Smooth muscle cell (in vitro differentiated cells): ENCODE results near the gene WDR19. TPM values are rescaled to one million over a fixed set of nuclear protein-coding genes. Genes with fewer than 3 reads are reported as not detected.

Source experiments
- DNase-seq: peaks from one replicate; lab custom pipeline; 2025; ENCODE audit not compliant: unreplicated experiment; lab: John Stamatoyannopoulos, UW
- H2AFZ ChIP-seq: fragments of 200-600 bp; sonication (generic); 2 replicates; pipeline ENCODE4 v1.6.0; 2016; ENCODE audit warnings: antibody characterized with exemption, low read depth, mild to moderate bottlenecking
- H3F3A ChIP-seq: fragments of 200-600 bp; sonication (generic); 2 replicates; pipeline ENCODE4 v1.6.0; 2017; ENCODE audit warnings: antibody characterized with exemption, low read depth
- H3K27ac ChIP-seq: fragments of 200-600 bp; sonication (generic); 2 replicates; pipeline ENCODE4 v1.5.1; 2016; ENCODE audit warnings: low read depth, mild to moderate bottlenecking
- H3K27me3 ChIP-seq: fragments of 200-600 bp; sonication (generic); 2 replicates; pipeline ENCODE4 v1.6.1; 2016; ENCODE audit warnings: low read depth, mild to moderate bottlenecking
- H3K36me3 ChIP-seq: fragments of 200-600 bp; sonication (generic); 2 replicates; pipeline ENCODE4 v1.5.1; 2016; ENCODE audit warnings: low read depth
- H3K4me1 ChIP-seq: fragments of 200-600 bp; sonication (generic); 2 replicates; pipeline ENCODE4 v1.5.1; 2016; ENCODE audit warnings: low read depth
- H3K4me2 ChIP-seq: fragments of 200-600 bp; sonication (generic); 2 replicates; pipeline ENCODE4 v1.6.0; 2016; ENCODE audit warnings: mild to moderate bottlenecking
- H3K4me3 ChIP-seq: fragments of 200-600 bp; sonication (generic); 2 replicates; pipeline ENCODE4 v1.5.1; 2016; ENCODE audit warnings: mild to moderate bottlenecking
- H3K79me2 ChIP-seq: fragments of 200-600 bp; sonication (generic); 2 replicates; pipeline ENCODE4 v1.6.0; 2016; ENCODE audit warnings: low read depth, mild to moderate bottlenecking
- H3K9ac ChIP-seq: fragments of 200-600 bp; sonication (generic); 2 replicates; pipeline ENCODE4 v1.6.0; 2016; ENCODE audit warnings: low read depth
- H3K9me3 ChIP-seq: fragments of 200-600 bp; sonication (generic); replicated peaks from 2 replicates; pipeline ENCODE4 v1.5.1; 2016; ENCODE audit warnings: low read depth
- H4K20me1 ChIP-seq: fragments of 200-600 bp; sonication (generic); 2 replicates; pipeline ENCODE4 v1.6.0; 2016; ENCODE audit warnings: low read depth
- WGBS: methylation state at CpG from one replicate; pipeline ENCODE4 v1.1.7; 2016; ENCODE audit warnings: low lambda C conversion rate; 5-methylcytosine and 5-hydroxymethylcytosine counted together
- polyA plus RNA-seq: library from polyadenylated mRNA; unstranded; fragments of >200 nt; fragmentation: Nextera tagmentation; extraction: Ambion mirVana; gene quantifications from 2 replicates; pipeline ENCODE4 v1.2.1, GENCODE V29; 2016
- total RNA-seq: library from RNA; depleted of rRNA; stranded (reverse); fragments of >200 nt; gene quantifications from 2 replicates; pipeline ENCODE4 v1.2.3, GENCODE V29; 2014
- TF ChIP-seq, protein P1 (sequence below): fragments of 200-600 bp; sonication (generic); IDR thresholded peaks from 2 replicates; pipeline ENCODE4 v1.5.1; 2017; ENCODE audit warnings: borderline replicate concordance, mild to moderate bottlenecking, antibody characterized with exemption; ENCODE audit not compliant: insufficient read depth, poor library complexity, severe bottlenecking

The WDR19 gene
- total and polyA plus RNA-seq, 2 experiments from 2014 or later, result 14.0 to 33.5 TPM

DNA sequence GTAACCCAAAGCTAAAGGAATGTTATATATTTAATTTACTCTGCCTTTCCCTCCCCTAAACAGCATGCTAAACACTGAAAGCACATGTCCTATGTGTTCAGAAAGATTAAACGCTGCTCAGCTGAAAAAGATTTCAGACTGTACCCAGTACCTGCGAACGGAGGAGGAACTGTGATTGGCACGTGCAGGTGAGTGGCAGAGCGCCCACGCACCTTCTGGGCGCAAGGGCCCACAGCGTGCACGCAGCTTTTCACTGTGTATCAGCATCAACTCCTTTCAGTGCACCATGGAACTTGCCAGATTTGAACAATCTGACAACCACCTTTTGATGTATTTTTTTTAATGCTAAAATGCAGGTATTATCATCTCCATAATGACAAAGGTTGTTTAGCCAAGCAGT lies 96.1 kb downstream of the WDR19 start:
- Histone ChIP-seq H3K4me2 (no peak overlapping the region), H3K4me1 (no peaks in the 10 kb centered on the region), H3K9ac (no peak overlapping the region), H3K79me2 (no peaks in the 10 kb centered on the region), H3F3A (no peaks in the 10 kb centered on the region), H3K27me3 (no peaks in the 10 kb centered on the region), H2AFZ (no peak overlapping the region), H3K27ac (no peak overlapping the region), H4K20me1 (no peaks in the 10 kb centered on the region), H3K4me3 (no peak overlapping the region), H3K9me3 (no peaks in the 10 kb centered on the region), H3K36me3 (peaks cover 3% of the 10 kb centered on the region)
- WGBS, result 97% methylated on average over 9 of the region's 9 CpGs
- TF ChIP-seq, protein P1, sequence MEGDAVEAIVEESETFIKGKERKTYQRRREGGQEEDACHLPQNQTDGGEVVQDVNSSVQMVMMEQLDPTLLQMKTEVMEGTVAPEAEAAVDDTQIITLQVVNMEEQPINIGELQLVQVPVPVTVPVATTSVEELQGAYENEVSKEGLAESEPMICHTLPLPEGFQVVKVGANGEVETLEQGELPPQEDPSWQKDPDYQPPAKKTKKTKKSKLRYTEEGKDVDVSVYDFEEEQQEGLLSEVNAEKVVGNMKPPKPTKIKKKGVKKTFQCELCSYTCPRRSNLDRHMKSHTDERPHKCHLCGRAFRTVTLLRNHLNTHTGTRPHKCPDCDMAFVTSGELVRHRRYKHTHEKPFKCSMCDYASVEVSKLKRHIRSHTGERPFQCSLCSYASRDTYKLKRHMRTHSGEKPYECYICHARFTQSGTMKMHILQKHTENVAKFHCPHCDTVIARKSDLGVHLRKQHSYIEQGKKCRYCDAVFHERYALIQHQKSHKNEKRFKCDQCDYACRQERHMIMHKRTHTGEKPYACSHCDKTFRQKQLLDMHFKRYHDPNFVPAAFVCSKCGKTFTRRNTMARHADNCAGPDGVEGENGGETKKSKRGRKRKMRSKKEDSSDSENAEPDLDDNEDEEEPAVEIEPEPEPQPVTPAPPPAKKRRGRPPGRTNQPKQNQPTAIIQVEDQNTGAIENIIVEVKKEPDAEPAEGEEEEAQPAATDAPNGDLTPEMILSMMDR, result no peak
- no peak for DNase-seq

DNA sequence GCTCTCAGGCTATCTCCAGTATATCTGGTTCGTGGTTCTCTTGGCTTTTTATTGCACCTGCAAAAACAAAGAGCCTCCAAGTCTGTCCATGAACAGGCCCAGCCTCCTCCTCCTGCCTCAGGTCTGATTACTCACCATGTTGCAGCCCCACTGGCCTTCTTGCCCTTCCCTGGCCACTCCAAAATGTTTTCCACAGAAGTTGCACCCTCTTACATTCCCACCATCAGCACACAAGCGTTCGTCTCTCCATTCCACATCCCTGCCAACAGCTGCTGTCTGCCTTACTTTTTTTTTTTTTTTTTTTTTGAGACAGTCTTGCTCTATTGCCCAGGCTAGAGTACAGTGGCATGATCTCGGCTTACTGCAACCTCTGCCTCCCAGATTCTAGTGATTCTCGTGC lies 97.1 kb downstream of the WDR19 start:
- Histone ChIP-seq H3K79me2 (no peaks in the 10 kb centered on the region), H3K27me3 (no peaks in the 10 kb centered on the region), H3K9ac (no peak overlapping the region), H3K4me2 (no peak overlapping the region), H3F3A (no peaks in the 10 kb centered on the region), H3K27ac (no peak overlapping the region), H2AFZ (no peak overlapping the region), H3K4me3 (no peak overlapping the region), H3K9me3 (no peaks in the 10 kb centered on the region), H3K36me3 (peaks cover 3% of the 10 kb centered on the region), H3K4me1 (no peaks in the 10 kb centered on the region), H4K20me1 (no peaks in the 10 kb centered on the region)
- DNase-seq, result no peak
- TF ChIP-seq, protein P1, result no peak
- WGBS, result 89% methylated on average over 5 of the region's 5 CpGs

DNA sequence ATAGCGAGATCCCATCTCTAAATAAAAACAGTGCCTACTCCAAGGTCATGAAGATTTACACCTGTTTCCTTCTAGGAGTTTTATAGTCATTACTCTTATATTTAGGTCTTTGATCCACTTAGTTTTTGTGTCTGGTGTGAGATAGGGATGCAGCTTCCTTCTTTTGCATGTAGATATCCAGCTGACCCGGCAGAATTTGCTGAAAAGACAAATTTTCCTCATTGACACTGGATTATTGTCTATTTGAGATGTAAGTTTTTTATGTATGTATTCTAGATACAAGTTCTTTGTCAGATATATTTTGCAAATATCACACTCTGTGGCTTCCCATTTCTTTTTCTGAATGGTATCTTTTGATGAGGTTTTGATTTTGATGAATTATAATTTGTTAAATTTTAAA lies 98.4 kb downstream of the WDR19 start:
- Histone ChIP-seq H3K9ac (no peak overlapping the region), H4K20me1 (no peaks in the 10 kb centered on the region), H3K27ac (no peak overlapping the region), H3K4me3 (no peak overlapping the region), H3K9me3 (no peaks in the 10 kb centered on the region), H3K4me1 (no peaks in the 10 kb centered on the region), H3F3A (no peaks in the 10 kb centered on the region), H3K79me2 (no peaks in the 10 kb centered on the region), H2AFZ (no peak overlapping the region), H3K4me2 (no peak overlapping the region), H3K27me3 (no peaks in the 10 kb centered on the region), H3K36me3 (peaks cover 3% of the 10 kb centered on the region)
- TF ChIP-seq, protein P1, result no peak
- 95% methylated on average over 2 of the region's 2 CpGs for WGBS
- DNase-seq, result no peak

DNA sequence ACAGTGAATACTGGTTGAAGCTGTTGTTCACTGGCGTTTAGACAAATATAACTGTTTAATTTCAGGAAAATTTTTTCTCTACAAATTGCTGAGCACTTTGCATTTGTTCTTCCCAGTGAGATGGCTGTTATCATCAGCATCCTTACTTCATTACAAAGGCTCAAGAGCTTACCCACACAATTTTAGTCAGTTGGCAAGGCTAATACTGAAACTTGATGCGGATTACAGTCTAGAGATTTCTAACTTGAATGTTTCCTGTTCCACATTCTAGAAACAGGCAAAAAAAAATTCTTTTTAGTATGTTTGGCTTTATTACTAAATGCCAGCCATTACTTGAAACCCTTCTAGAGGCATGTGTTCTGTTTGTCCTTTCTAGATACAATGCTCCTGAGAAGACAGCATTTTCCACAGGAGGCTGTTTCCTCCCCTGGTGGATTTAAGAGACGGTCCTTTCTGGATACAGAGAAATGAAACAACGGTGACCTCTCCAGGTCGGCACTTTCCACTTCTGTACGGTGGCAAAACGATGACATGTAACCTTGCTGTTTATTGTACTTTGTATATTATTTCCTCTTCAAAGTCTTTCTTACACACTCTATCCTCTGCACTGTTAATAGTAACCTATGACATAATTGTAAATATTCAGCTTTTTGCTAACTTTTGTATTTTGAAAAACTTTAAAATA lies 102.9 kb downstream of the WDR19 start:
- WGBS, result 74% methylated on average over 7 of the region's 7 CpGs
- H4K20me1 ChIP-seq, result no peaks in the 10 kb centered on the region
- peaks cover 6% of the 10 kb centered on the region for H3K36me3 ChIP-seq
- no peak overlapping the region for H2AFZ ChIP-seq
- H3K9ac ChIP-seq, result no peak overlapping the region
- TF ChIP-seq, protein P1, result no peak
- H3F3A ChIP-seq, result no peaks in the 10 kb centered on the region
- no peaks in the 10 kb centered on the region for H3K79me2 ChIP-seq
- DNase-seq, result no peak
- H3K9me3 ChIP-seq, result no peaks in the 10 kb centered on the region
- H3K4me2 ChIP-seq, result no peak overlapping the region
- no peak overlapping the region for H3K27ac ChIP-seq
- no peak overlapping the region for H3K4me3 ChIP-seq
- no peaks in the 10 kb centered on the region for H3K27me3 ChIP-seq
- no peaks in the 10 kb centered on the region for H3K4me1 ChIP-seq
